Fibroblast of mammary gland (primary cell): ENCODE data around the gene DSCAML1.

ENCODE experiments used
- DNase-seq: peaks from one replicate; pipeline ENCODE4 v3.0.0-alpha.2; 2010; ENCODE audit warnings: low read depth
- H3K4me3 ChIP-seq: 2 replicates; pipeline ENCODE4 v1.5.1; 2011; ENCODE audit warnings: low read depth, mild to moderate bottlenecking, low read length, moderate library complexity; ENCODE audit not compliant: control insufficient read depth
- CTCF ChIP-seq: conservative IDR thresholded peaks from 2 replicates; pipeline ENCODE4 v1.5.1; 2011; ENCODE audit warnings: low read depth, low read length, inconsistent platforms; ENCODE audit not compliant: control insufficient read depth, insufficient read depth

Gene DSCAML1

DNA sequence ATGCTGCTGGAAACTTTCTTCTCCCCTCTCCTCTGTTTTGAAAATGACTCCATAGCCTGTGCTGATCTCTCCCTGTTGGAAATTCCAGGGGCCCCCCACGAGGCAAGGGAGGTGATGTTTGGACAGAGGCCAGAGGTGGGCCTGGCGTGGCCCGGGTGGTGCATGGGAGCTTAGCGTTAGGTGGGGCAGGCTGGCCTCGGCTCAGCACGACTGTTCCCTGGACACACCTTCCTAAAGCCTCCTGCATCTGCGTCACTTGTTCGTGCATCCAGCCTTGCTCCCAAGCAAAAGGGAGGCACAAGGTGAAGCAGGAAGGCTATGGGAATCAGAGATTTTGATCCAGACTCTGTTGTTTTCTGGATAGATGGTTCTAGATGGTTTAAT, 334.2 kb downstream of the DSCAML1 start:
- TF ChIP-seq CTCF, result no peak
- no peak for DNase-seq
- H3K4me3 ChIP-seq, result no peak overlapping the region

- DNase-seq, result no peak
- no peak for TF ChIP-seq CTCF
- H3K4me3 ChIP-seq, result no peak overlapping the region
Observed at GRCh38 chr11:117462183-117462863, 334.7 kb downstream of the DSCAML1 start.

DNA sequence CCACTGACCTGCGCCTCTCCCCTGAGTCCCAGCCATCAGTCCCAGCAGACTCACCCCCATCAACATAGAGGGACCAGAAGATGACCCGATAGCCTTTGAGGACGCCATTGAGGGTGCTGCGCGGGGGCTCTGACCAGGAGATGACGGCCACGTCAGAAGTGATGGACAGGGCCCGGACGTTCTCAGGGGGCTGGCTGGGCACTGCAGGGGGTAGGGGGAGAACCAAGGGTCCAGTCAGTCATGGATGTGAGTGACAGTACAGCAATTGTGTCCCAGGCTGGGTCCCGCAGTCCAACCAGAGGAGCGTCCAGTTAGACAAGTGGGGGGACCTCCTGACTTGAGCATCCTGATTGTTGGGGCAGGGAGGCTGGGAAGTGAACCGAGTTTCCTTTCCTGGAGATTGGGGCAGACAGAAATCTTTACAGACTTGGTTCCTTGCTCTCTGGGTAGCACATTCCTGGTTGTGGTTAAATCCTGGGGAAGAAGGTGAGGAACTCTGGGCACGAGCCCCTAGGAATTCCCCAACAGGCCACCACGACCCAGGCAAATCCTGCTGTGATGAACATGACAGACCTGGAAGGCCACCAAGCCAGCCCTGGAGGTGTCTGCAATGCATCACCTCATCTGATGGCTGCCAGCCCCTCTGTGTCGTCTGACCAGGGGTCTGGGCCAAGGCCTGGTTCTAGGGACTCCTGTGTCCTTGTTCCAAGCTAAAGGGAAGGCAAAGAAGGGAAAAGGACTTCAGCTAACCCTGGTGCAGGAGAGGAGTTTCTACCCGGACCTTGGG, 335.4 kb downstream of the DSCAML1 start:
- no peak for TF ChIP-seq CTCF
- DNase-seq, result no peak
- H3K4me3 ChIP-seq, result no peak overlapping the region

GRCh38 chr11:117459979-117460300, 337.1 kb downstream of the DSCAML1 start:
- DNase-seq, result no peak
- no peak overlapping the region for H3K4me3 ChIP-seq
- no peak for TF ChIP-seq CTCF

- TF ChIP-seq CTCF, result no peak
- H3K4me3 ChIP-seq, result no peak overlapping the region
- no peak for DNase-seq
Observed at GRCh38 chr11:117459123-117459978, 337.7 kb downstream of the DSCAML1 start.

DNA sequence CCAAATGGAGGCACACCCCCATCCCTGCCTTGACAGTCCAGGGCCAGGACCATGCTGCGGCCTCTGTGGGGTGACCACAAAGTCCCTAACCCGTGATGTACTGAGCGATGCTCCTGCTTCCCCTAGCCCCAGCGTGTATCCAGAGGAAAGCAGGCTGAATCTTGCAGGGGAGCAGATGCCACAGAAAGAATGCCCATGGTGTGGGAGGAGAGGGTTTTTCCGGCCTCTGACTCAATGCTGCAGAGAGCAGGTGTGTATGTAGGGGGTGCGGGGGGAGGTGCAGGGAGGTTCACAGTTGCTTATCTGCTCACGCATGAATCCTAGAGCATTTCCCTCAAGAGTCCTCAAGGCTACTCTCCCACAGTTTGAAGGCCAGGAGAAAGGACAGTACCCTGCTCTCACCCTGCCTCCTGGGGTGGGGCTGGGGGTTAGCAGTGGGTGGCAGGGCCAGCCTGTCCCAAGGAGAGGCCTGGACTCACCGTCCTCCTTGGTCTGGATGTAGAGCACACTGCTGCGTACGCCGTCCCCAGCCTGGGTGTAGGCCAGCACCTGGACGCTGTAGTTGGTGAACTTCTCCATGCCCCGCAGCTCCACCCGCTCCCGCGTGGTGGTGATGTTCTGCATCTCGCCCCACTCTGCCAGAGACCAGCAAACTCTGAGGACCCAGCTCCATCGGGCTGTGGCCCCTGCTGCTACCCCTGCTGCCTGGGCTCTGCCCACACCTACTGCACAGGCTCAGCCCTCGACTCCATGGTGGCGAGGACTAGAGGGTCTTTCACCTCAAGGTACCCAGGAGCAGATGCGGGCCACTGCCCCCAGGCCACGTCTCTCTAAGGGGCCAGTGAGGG, 338.5 kb downstream of the DSCAML1 start:
- no peak for DNase-seq
- TF ChIP-seq CTCF, result no peak
- H3K4me3 ChIP-seq, result no peak overlapping the region
